K562 (cell line): ENCODE results near the gene MTFR2. TPM values are rescaled to one million over a fixed set of nuclear protein-coding genes. Genes with fewer than 3 reads are reported as not detected.
A peak's percentile ranks its signal among the peaks of the same experiment; 100 is the strongest.

Experiments used
- BDP1 ChIP-seq: IDR thresholded peaks from 3 replicates; pipeline ENCODE4 v1.6.1; 2011; ENCODE audit not compliant: insufficient read length, insufficient read depth
- CREM ChIP-seq: IDR thresholded peaks from 2 replicates; pipeline ENCODE4 v1.6.1; 2014; ENCODE audit warnings: antibody characterized with exemption, low read depth
- GTF2F1 ChIP-seq: IDR thresholded peaks from 2 replicates; pipeline ENCODE4 v1.6.1; 2011; ENCODE audit warnings: low read depth, low read length, improper control_type of control experiment
- HDAC2 ChIP-seq: fragments of 450-650 bp; IDR thresholded peaks from 2 replicates; pipeline ENCODE4 v1.6.1; 2016; ENCODE audit warnings: mild to moderate bottlenecking
- HMG20A ChIP-seq: fragments of 450-650 bp; formaldehyde crosslinking; conservative IDR thresholded peaks from 2 replicates; pipeline ENCODE4 v1.4.0; 2020; ENCODE audit warnings: mild to moderate bottlenecking, mixed read lengths
- HMGN3 ChIP-seq: IDR thresholded peaks from 2 replicates; pipeline ENCODE4 v1.6.1; 2011; ENCODE audit warnings: borderline replicate concordance, low read depth, mild to moderate bottlenecking, mixed read lengths, low read length; ENCODE audit not compliant: insufficient read length; ENCODE audit errors: extremely low read depth
- JUNB ChIP-seq: fragments of 450-650 bp; formaldehyde crosslinking; conservative IDR thresholded peaks from 2 replicates; pipeline ENCODE4 v1.4.0; 2020; ENCODE audit warnings: mild to moderate bottlenecking
- MCM3 ChIP-seq: fragments of 450-650 bp; IDR thresholded peaks from 2 replicates; pipeline ENCODE4 v1.6.1; 2016
- MNT ChIP-seq, 2 experiments: fragments of 450-650 bp; conservative IDR thresholded peaks; 2 replicates each; pipeline ENCODE4 v1.6.1; 2017; ENCODE audit warnings: mild to moderate bottlenecking in 2 of 2, moderate library complexity in 2 of 2
- MTA1 ChIP-seq: fragments of 450-650 bp; IDR thresholded peaks from 2 replicates; pipeline ENCODE4 v1.6.1; 2017; ENCODE audit warnings: borderline replicate concordance
- MYNN ChIP-seq, 2 experiments: sonication (generic); formaldehyde crosslinking in 1 of 2; IDR thresholded peaks; 2 replicates each; pipeline versions ENCODE4 v1.5.0 to v1.6.1; 2016 to 2020; ENCODE audit warnings: antibody characterized with exemption in 1 of 2, missing genetic modification reagents in 1 of 2
- NCOR1 ChIP-seq: fragments of 450-650 bp; IDR thresholded peaks from 2 replicates; pipeline ENCODE4 v1.6.1; 2016; ENCODE audit warnings: mild to moderate bottlenecking, moderate library complexity
- SNRNP70 ChIP-seq: fragments of 200-400 bp; formaldehyde crosslinking; optimal IDR thresholded peaks from 2 replicates; pipeline ENCODE3; 2017; ENCODE audit warnings: low read depth, low read length
- SPI1 ChIP-seq: IDR thresholded peaks from 2 replicates; pipeline ENCODE4 v1.6.1; 2011; ENCODE audit warnings: low read depth, low read length, control low read depth, borderline replicate concordance
- TEAD4 ChIP-seq, 2 experiments: sonication (generic) in 1 of 2; formaldehyde crosslinking in 1 of 2; IDR thresholded peaks; 2 replicates each; pipeline versions ENCODE4 v1.6.1 to v1.8.0; 2012 to 2022; ENCODE audit warnings: borderline replicate concordance in 1 of 2, inconsistent platforms in 1 of 2, low read length in 1 of 2, mild to moderate bottlenecking in 1 of 2, missing genetic modification reagents in 1 of 2
- ZBTB34 ChIP-seq: fragments of 250-450 bp; sonication (Bioruptor Pico); IDR thresholded peaks from 2 replicates; pipeline ENCODE4 v1.8.0; 2021; ENCODE audit warnings: mild to moderate bottlenecking, moderate library complexity
- ZNF347 ChIP-seq: fragments of 450-650 bp; formaldehyde crosslinking; IDR thresholded peaks from 2 replicates; pipeline ENCODE4 v1.4.0; 2020; ENCODE audit warnings: low read depth, mild to moderate bottlenecking, moderate library complexity
- polyA plus RNA-seq, 8 experiments: library from polyadenylated mRNA; depleted of rRNA in 4 of 8; stranded (reverse) in 5 of 8; unstranded in 3 of 8; fragments of >200 nt; fragmentation: Nextera tagmentation in 2 of 8; fragmentation: Illumina TruSeq in 1 of 8; extraction: Ambion mirVana in 2 of 8; extraction: Trizol in 1 of 8; gene quantifications; 2 replicates each; pipeline versions ENCODE4 v1.2.1 to v1.2.3, GENCODE V29; 2011 to 2014; ENCODE audit warnings: inconsistent platforms in 1 of 8, missing spikeins in 1 of 8
- total RNA-seq, 7 experiments: library from RNA; depleted of rRNA in 6 of 7; stranded (reverse); fragments of >200 nt in 6 of 7; fragmentation: Illumina TruSeq in 2 of 7; extraction: Trizol in 2 of 7; gene quantifications; 2 replicates each; pipeline versions ENCODE4 v1.2.1 to v1.2.3, GENCODE V29; 2011 to 2021; ENCODE audit warnings: low replicate concordance in 1 of 7
- TF ChIP-seq, protein P1 (sequence below), 3 experiments: fragments of 200-800 bp in 1 of 3; fragments of 250-450 bp in 1 of 3; fragments of 450-650 bp in 1 of 3; sonication (Bioruptor Pico) in 1 of 3; sonication (Bioruptor generic) in 1 of 3; formaldehyde crosslinking in 1 of 3; IDR thresholded peaks; 2 replicates each; pipeline versions ENCODE4 v1.6.1 to v1.8.0; 2016 to 2022; ENCODE audit warnings: mild to moderate bottlenecking in 2 of 3, missing genetic modification characterization in 2 of 3, missing compliant biosample characterization in 1 of 3, moderate library complexity in 1 of 3
- TF ChIP-seq, protein P2 (sequence below): IDR thresholded peaks from 2 replicates; pipeline ENCODE4 v1.6.1; 2012; ENCODE audit warnings: low read depth, low read length, improper control_type of control experiment, borderline replicate concordance

Gene MTFR2
- total and polyA plus RNA-seq, 9 of the 15 experiments (the other 6 are each of a cell fraction or from before 2014, with no cell fraction given), result 10.1 to 63.3 (median 45.9) TPM

DNA sequence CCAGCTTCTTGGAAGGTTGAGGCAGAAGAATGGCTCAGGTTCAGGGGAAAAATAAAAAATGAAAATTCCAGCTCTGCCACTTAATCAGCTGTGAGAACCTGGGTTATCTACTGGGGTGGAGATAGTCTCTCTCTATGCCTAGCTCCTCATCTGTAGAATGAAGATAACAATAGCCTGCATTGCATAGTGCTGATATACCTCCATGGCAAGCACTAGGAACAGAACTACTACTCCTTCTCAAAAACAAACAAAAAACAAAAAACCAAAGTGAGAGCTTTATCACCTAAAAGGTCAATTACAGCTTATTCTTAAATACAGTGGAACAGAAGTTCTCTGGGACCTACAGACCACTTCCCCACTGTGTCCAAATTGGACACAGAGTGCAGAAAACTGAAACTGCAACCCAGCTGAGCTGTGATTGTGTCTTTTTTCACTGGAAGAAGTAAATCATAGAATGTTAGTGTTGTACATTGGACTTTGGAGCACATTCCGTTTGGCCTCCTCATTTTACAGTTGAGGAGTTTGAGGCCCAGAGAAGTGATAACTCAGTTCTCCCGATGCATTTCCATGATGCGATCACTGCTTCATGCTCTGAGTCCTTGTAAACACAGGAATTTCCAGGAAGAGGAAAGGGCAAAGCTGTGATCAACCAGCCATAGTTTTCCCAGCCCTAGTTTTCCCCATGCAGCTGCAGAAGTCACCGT is 23.3 kb downstream of the MTFR2 start (continued):
- TF ChIP-seq, protein P1, sequence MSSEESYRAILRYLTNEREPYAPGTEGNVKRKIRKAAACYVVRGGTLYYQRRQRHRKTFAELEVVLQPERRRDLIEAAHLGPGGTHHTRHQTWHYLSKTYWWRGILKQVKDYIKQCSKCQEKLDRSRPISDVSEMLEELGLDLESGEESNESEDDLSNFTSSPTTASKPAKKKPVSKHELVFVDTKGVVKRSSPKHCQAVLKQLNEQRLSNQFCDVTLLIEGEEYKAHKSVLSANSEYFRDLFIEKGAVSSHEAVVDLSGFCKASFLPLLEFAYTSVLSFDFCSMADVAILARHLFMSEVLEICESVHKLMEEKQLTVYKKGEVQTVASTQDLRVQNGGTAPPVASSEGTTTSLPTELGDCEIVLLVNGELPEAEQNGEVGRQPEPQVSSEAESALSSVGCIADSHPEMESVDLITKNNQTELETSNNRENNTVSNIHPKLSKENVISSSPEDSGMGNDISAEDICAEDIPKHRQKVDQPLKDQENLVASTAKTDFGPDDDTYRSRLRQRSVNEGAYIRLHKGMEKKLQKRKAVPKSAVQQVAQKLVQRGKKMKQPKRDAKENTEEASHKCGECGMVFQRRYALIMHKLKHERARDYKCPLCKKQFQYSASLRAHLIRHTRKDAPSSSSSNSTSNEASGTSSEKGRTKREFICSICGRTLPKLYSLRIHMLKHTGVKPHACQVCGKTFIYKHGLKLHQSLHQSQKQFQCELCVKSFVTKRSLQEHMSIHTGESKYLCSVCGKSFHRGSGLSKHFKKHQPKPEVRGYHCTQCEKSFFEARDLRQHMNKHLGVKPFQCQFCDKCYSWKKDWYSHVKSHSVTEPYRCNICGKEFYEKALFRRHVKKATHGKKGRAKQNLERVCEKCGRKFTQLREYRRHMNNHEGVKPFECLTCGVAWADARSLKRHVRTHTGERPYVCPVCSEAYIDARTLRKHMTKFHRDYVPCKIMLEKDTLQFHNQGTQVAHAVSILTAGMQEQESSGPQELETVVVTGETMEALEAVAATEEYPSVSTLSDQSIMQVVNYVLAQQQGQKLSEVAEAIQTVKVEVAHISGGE (CRISPR knock-in tag; IDR thresholded peaks at IDR 0.05), result peak in 1 of 3 experiments; percentile 61; a peak in 1 of 6 replicates
- TF ChIP-seq TEAD4 (IDR thresholded peaks at IDR 0.05; ENCODE audit: low read length) (peak; percentile 96), TEAD4 (CRISPR knock-in tag; IDR thresholded peaks at IDR 0.05; ENCODE audit: borderline replicate concordance) (no peak), MCM3 (no peak), SPI1 (peak; percentile 27; the same call in 1 of the 2 replicates), MYNN (IDR thresholded peaks at IDR 0.05) (peak; percentile 81; the same call in 1 of the 2 replicates), MYNN (CRISPR knock-in tag; IDR thresholded peaks at IDR 0.05) (no peak), NCOR1 (peak; percentile 94), HDAC2 (peak; percentile 75; the same call in 1 of the 2 replicates), MNT (conservative IDR thresholded peaks at IDR 0.05) (peak in 1 of 2 experiments; percentile 41; a peak in 1 of 4 replicates), BDP1 (no peak), JUNB (CRISPR knock-in tag) (no peak), CREM (0 out of 2 replicates have a peak, but pooled peaks have one; percentile 37), SNRNP70 (no peak), ZNF347 (CRISPR knock-in tag) (no peak), ZBTB34 (CRISPR knock-in tag) (no peak), GTF2F1 (no peak), HMG20A (no peak), HMGN3 (no peak), MTA1 (peak; percentile 72; the same call in 1 of the 2 replicates)
- TF ChIP-seq, protein P2, sequence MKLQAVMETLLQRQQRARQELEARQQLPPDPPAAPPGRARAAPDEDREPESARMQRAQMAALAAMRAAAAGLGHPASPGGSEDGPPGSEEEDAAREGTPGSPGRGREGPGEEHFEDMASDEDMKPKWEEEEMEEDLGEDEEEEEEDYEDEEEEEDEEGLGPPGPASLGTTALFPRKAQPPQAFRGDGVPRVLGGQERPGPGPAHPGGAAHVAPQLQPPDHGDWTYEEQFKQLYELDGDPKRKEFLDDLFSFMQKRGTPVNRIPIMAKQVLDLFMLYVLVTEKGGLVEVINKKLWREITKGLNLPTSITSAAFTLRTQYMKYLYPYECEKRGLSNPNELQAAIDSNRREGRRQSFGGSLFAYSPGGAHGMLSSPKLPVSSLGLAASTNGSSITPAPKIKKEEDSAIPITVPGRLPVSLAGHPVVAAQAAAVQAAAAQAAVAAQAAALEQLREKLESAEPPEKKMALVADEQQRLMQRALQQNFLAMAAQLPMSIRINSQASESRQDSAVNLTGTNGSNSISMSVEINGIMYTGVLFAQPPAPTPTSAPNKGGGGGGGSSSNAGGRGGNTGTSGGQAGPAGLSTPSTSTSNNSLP, result peak; percentile 67; the same call in 1 of the 2 replicates
